ENCODE data around the gene GGT7. TPM values are rescaled to one million over a fixed set of nuclear protein-coding genes. Genes with fewer than 3 reads are reported as not detected.
"Not testable (repeated sequence)": the region's sequence is repeated elsewhere in the genome, so short reads cannot be mapped to it uniquely, and the experiment has no call there.

GGT7 gene
- total RNA-seq, 1 donor, result 12.9 TPM

- DNase-seq (ENCODE audit: low read depth in 2 of 3, low spot score in 2 of 3), result no peak
Measured at GRCh38 chr20:34884260-34884659, 11.6 kb upstream of the GGT7 start.

DNA sequence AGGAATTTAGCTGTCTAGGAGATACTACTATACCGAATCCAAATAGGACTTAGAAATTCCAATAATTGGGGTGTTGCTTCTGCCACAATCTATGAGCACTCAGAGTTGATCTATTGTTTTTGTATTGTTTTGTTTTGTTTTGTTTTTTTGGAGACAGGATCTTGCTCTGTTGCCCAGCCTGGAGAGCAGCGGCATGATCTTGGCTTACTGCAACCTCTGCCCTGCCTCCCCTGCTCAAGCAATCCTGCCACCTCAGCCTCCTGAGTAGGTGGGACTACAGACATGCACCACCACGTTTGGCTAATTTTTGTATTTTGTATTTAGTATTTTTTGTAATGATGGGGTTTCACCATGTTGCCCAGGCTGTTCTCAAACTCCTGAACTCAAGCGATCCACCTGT, 11.2 kb upstream of the GGT7 start:
- no peak for DNase-seq (ENCODE audit: low read depth in 2 of 3, low spot score in 2 of 3)

DNA sequence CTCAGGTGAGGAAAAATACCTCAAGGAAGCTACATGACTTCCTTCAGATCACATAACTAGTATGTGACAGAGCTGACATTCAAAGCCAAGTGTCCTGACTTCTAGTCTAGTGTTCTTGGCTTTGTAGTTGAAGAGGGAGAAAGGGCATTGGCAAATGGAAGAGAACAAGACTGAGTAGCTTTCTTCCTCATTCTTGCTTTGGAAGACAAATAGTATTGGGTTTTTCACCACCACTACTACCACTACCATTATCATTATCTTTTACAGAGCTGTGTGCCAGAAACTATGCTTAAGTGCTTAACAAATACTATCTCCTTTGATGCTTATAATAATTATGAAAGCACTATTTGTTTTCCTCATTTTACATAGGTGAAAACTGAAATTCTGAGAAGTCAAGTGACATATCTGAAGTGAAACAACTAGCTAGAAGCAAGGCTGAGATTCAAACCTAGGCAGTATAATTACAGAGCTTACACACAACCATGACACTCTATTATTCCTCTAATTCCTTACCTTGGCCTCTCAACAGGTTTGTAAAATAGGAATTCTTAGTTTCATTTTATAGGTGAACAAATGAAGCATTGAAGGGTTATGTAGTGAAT, 10.5 kb upstream of the GGT7 start:
- no peak for DNase-seq (ENCODE audit: low read depth in 2 of 3, low spot score in 2 of 3)

DNA sequence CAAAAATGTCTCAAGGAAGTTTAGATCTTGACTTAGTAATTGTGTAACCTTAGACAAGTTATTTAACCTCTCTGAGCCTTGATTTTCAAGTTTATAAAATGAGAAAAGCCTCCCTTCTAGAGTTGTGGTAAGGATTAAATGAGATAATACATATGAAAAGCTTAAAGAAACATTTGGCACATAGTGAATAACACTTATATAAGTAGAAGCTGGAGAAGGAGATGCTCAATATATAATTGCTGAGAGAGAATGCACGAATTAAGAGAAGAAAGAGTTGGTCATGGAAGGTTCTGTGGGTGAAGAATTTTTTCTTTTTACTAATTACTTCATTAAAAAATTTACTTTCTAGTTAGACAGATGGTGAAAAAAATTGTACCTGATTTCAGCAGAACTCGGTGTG, 9.0 kb upstream of the GGT7 start:
- no peak for DNase-seq (ENCODE audit: low read depth in 2 of 3, low spot score in 2 of 3)

GRCh38 chr20:34880971-34881370, 8.3 kb upstream of the GGT7 start:
- not testable (repeated sequence) for DNase-seq (ENCODE audit: low read depth in 2 of 3, low spot score in 2 of 3)

GRCh38 chr20:34880215-34880850, 7.7 kb upstream of the GGT7 start:
- no peak for DNase-seq (ENCODE audit: low read depth in 2 of 3, low spot score in 2 of 3)

- DNase-seq (ENCODE audit: low read depth in 2 of 3, low spot score in 2 of 3), result peak in 1 of 3 donors; percentile 86
Measured at GRCh38 chr20:34876406-34877282, 4.0 kb upstream of the GGT7 start, which contains the start of gene ACSS2. TSS of gene ACSS2 (plus strand) at chr20:34876612. CDS start at chr20:34876646, 34 bp downstream.

- DNase-seq (ENCODE audit: low read depth in 2 of 3, low spot score in 2 of 3), result peak in 2 of 3 donors; percentile 98
Measured at GRCh38 chr20:34875642-34876405, 3.2 kb upstream of the GGT7 start.

DNA sequence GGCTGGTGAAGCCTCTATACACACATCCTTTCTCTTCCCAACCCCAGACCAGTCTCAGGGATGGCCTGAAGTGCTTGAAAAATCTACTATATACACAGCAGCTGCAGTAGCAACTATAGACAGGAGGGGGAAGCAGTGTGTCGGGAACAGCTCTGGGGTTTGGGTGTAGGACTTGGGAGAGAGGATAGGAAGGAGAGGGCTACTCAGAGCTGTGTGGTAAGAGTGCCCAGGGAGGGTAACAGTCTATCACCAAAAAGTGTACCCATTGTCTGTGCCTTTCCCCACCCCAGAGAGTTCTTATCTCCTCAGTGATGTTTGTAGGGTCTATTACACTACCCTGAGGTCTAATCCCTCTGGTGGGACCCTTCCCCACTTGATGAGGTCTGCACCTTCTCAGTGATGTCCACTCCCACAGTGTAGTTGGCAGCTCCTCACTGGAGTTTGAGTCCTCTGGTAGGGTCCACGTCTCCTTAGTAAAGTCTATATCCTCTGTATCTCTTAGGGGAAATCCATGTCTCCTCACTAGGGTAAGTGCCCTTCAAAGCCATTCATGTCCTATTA, 1.5 kb upstream of the GGT7 start:
- DNase-seq (ENCODE audit: low read depth in 2 of 3, low spot score in 2 of 3), result peak in 2 of 3 donors; percentile 63 to 79

GRCh38 chr20:34873583-34874093, 982 bp upstream of the GGT7 start:
- DNase-seq (ENCODE audit: low read depth in 2 of 3, low spot score in 2 of 3), result no peak

DNA sequence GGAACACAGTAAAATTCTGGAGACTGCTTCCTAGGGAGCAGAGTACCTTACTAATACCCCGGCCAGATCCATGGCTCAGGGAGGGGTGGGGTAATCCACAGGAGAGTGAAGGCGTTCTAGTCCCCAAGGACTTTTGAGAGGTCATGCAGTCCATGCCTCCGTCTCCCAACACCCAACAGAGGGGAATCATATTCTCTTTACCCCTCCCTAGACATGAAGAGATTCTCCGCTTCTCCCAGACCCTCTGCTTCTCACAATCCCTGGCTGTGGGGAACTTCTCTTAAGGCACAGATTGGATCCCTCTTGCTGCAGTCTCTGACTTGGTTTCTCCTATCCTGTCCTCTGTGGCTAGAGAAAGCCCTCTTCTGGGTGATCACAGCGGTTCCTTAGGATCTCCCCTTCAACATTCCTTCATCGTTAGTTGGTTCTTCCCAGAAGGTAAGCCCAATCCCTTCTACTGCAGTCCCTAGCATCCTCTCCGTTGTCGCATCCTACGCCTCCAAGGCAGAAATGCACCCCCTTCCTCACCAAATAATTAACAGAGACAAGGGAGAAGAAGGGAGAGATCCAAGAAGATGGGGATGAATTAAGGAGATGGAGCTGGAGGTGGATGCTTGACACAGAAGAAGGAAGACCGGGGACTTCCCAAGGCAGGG, 562 bp downstream of the GGT7 start:
- peak in 1 of 3 donors; percentile 12 for DNase-seq (ENCODE audit: low read depth in 2 of 3, low spot score in 2 of 3)

- DNase-seq (ENCODE audit: low read depth in 2 of 3, low spot score in 2 of 3), result no peak
Measured at GRCh38 chr20:34871320-34871926, 1.2 kb downstream of the GGT7 start.

- no peak for DNase-seq (ENCODE audit: low read depth in 2 of 3, low spot score in 2 of 3)
Measured at GRCh38 chr20:34864216-34864615, 8.4 kb downstream of the GGT7 start.

DNA sequence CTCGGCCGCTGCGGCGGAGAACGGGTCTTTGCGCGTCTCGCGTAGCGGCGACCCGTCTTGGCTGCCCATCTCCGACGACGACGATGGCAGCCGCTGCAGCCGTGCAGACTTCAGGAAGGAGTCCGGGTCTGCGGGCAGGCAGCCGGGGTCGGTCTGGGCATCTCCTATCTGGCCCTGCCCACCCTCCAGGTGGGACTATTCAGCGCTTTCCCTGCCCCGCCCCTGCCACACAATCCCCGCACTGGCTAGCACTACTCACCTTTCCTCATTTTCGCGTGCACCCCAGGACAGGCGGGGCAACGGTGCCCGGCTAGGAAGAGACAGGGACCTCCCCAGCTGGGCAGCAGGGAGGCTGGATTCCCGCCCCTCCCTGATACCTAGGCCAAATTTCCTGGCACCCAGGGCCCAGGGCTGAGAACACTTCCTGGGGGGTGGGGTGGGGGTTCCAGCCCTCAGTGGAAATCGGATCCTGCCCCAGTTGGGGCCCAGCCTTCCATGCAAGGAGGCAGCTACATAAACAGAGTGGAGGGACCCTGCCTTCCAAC, 9.2 kb downstream of the GGT7 start:
- no peak for DNase-seq (ENCODE audit: low read depth in 2 of 3, low spot score in 2 of 3)

GRCh38 chr20:34862724-34863123, 9.9 kb downstream of the GGT7 start:
- no peak for DNase-seq (ENCODE audit: low read depth in 2 of 3, low spot score in 2 of 3)

GRCh38 chr20:34861386-34862084, 11.1 kb downstream of the GGT7 start:
- DNase-seq (ENCODE audit: low read depth in 2 of 3, low spot score in 2 of 3), result no peak

- DNase-seq (ENCODE audit: low read depth in 2 of 3, low spot score in 2 of 3), result no peak
Measured at GRCh38 chr20:34859826-34860545, 12.7 kb downstream of the GGT7 start.

DNA sequence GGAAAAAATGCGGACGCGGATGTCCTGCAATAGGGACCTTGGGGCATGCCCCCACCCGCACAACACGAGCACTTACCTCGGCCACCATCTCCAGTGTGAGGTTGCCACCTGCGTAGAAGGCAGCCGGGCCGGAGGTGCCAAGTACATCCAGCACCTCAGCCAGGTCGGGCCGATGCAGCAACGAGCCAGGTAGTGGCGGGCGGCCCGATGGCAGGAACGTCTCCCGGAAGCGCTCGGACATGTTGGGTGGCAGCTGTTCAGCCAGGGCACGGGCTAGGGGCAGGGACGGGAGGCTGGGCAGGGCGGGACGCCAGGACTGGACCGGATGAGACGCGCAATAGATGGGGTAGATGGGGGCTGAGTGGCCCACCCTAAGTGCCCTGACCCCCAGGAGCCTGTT, 13.3 kb downstream of the GGT7 start:
- no peak for DNase-seq (ENCODE audit: low read depth in 2 of 3, low spot score in 2 of 3)
